ENCODE measurements around the gene NEUROD2. TPM values are rescaled to one million over a fixed set of nuclear protein-coding genes. Genes with fewer than 3 reads are reported as not detected.

Gene NEUROD2
- total and polyA plus RNA-seq, 2 of the 13 experiments (the other 11 are each of a cell fraction or from before 2014, with no cell fraction given), result not detected

GRCh38 chr17:39625198-39625785 is 17.6 kb upstream of the NEUROD2 start:
- Histone ChIP-seq H3K9ac (ENCODE audit: insufficient read depth, low read depth, low read length) (no peak overlapping the region), H2AFZ (ENCODE audit: low read length) (no peak overlapping the region), H3K79me2 (ENCODE audit: insufficient read depth, low read length) (no peaks in the 10 kb centered on the region), H3K4me3 (replicated peaks in 1 of 3; ENCODE audit: insufficient read depth in 1 of 3, low read depth in 2 of 3, low read length in 3 of 3) (no peak overlapping the region), H3K27ac (ENCODE audit: extremely low read length, insufficient read depth, low read length) (no peak overlapping the region), H3K36me3 (replicated peaks in 1 of 2; ENCODE audit: control insufficient read depth in 1 of 2, insufficient read depth in 2 of 2, low read length in 2 of 2) (no peaks in the 10 kb centered on the region), H3K4me2 (ENCODE audit: low read depth, low read length) (no peak overlapping the region), H4K20me1 (ENCODE audit: insufficient read depth, low read length) (no peaks in the 10 kb centered on the region), H3K27me3 (ENCODE audit: control insufficient read depth in 1 of 2, insufficient read depth in 2 of 2, low read length in 2 of 2) (peaks cover 17 to 69% of the 10 kb centered on the region in 2 experiments; a peak in 4 of 5 replicates), H3K4me1 (ENCODE audit: insufficient read depth, low read length) (peaks cover 63% of the 10 kb centered on the region), H3K9me3 (ENCODE audit: low read length) (no peaks in the 10 kb centered on the region)
- ChIA-PET POLR2A (no interaction called here), CTCF (ENCODE audit: low intra/inter-chr PET ratio, low total read pairs) (interaction anchor here (5.4 to 5.7 kb wide), 2 partner anchors 10 to 28 kb away, joined by 70 to 71 read pairs; partner anchors contain the start of gene STARD3)
- intact Hi-C loops (cut with micrococcal nuclease; ENCODE audit: unreplicated experiment) (no loop called here), in situ Hi-C loops (cut with HindIII; ENCODE audit: extremely low pct_ligation_motif_present, low pct_unique_long_range_greater_than_20kb) (no loop called here)
- no peak for TF ChIP-seq SMYD3 (CRISPR knock-in tag; IDR thresholded peaks at IDR 0.05)
- WGBS (ENCODE audit: low lambda C conversion rate), result 24% methylated on average over 4 of the region's 5 CpGs
- no TSS peak for BruUV-seq (replicated peaks)
- ATAC-seq, result no peak
- FAIRE-seq, result no peak
- no peak for DNase-seq (ENCODE audit: low spot score)

- Histone ChIP-seq H3K9ac (ENCODE audit: insufficient read depth, low read depth, low read length) (no peak overlapping the region), H3K4me1 (ENCODE audit: insufficient read depth, low read length) (peaks cover 60% of the 10 kb centered on the region), H3K4me3 (replicated peaks in 1 of 3; ENCODE audit: insufficient read depth in 1 of 3, low read depth in 2 of 3, low read length in 3 of 3) (no peak overlapping the region), H4K20me1 (ENCODE audit: insufficient read depth, low read length) (no peaks in the 10 kb centered on the region), H3K9me3 (ENCODE audit: low read length) (no peaks in the 10 kb centered on the region), H3K27me3 (ENCODE audit: control insufficient read depth in 1 of 2, insufficient read depth in 2 of 2, low read length in 2 of 2) (peaks cover 16 to 63% of the 10 kb centered on the region in 2 experiments; a peak in 4 of 5 replicates), H3K79me2 (ENCODE audit: insufficient read depth, low read length) (no peaks in the 10 kb centered on the region), H3K4me2 (ENCODE audit: low read depth, low read length) (no peak overlapping the region), H3K27ac (ENCODE audit: extremely low read length, insufficient read depth, low read length) (no peak overlapping the region), H2AFZ (ENCODE audit: low read length) (no peak overlapping the region), H3K36me3 (replicated peaks in 1 of 2; ENCODE audit: control insufficient read depth in 1 of 2, insufficient read depth in 2 of 2, low read length in 2 of 2) (no peaks in the 10 kb centered on the region)
- DNase-seq (ENCODE audit: low spot score) (no peak), FAIRE-seq (no peak), ATAC-seq (no peak)
- no TSS peak for BruUV-seq (replicated peaks)
- 55% methylated on average over 8 of the region's 8 CpGs for WGBS (ENCODE audit: low lambda C conversion rate)
- CTCF ChIA-PET (ENCODE audit: low intra/inter-chr PET ratio, low total read pairs), result interaction anchor here (3.5 to 5.7 kb wide), 4 partner anchors 11 to 130 kb away, joined by 56 to 71 read pairs (median 64); partner anchors contain the start of gene STARD3
- intact Hi-C loops (cut with micrococcal nuclease; ENCODE audit: unreplicated experiment), result no loop called here
- in situ Hi-C loops (cut with HindIII; ENCODE audit: extremely low pct_ligation_motif_present, low pct_unique_long_range_greater_than_20kb), result loop anchor here (5.0 kb wide), 3 partner anchors 48 to 128 kb away; no protein-coding TSS in a partner anchor
- POLR2A ChIA-PET, result interaction anchor here (1.6 kb wide), 1 partner anchor 11 kb away, joined by 7 read pairs; the partner anchor contains the start of gene STARD3
- no peak for TF ChIP-seq JUNB (CRISPR knock-in tag; IDR thresholded peaks at IDR 0.05; ENCODE audit: borderline replicate concordance)
- TF ChIP-seq ATF1 (CRISPR knock-in tag; IDR thresholded peaks at IDR 0.05), result no peak
- TF ChIP-seq MBNL3 (CRISPR knock-in tag; conservative IDR thresholded peaks at IDR 0.05), result no peak
- no peak for TF ChIP-seq ZNF343 (CRISPR knock-in tag; IDR thresholded peaks at IDR 0.05)
- TF ChIP-seq ZBTB38 (CRISPR knock-in tag; IDR thresholded peaks at IDR 0.05), result no peak
- TF ChIP-seq ZSCAN25 (CRISPR knock-in tag; IDR thresholded peaks at IDR 0.05), result no peak
- TF ChIP-seq ZC3H13 (CRISPR knock-in tag; IDR thresholded peaks at IDR 0.05), result no peak
- TF ChIP-seq TCF7 (IDR thresholded peaks at IDR 0.05; ENCODE audit: low read depth), result no peak
- no peak for TF ChIP-seq RFX1 (IDR thresholded peaks at IDR 0.05)
- no peak for TF ChIP-seq HCFC1 (IDR thresholded peaks at IDR 0.05; ENCODE audit: low read depth, low read length)
Measured at GRCh38 chr17:39624313-39624712, 16.6 kb upstream of the NEUROD2 start.

Measured in HepG2 (cell line).